ENCODE results near the gene FURIN.
"Not testable (repeated sequence)": the region's sequence is repeated elsewhere in the genome, so short reads cannot be mapped to it uniquely, and the experiment has no call there.

The FURIN gene

GRCh38 chr15:90844696-90845095 lies 23.7 kb upstream of the FURIN start:
- no peak overlapping the region for H3K4me3 ChIP-seq (ENCODE audit: low read depth, low read length)
- in situ Hi-C loops (cut with HindIII; ENCODE audit: low sequenced_read_pairs), result no loop called here
- DNase-seq (ENCODE audit: low read depth, low spot score), result no peak
- no peak for TF ChIP-seq CTCF (IDR thresholded peaks at IDR 0.05; ENCODE audit: low read depth, low read length)

- in situ Hi-C loops (cut with HindIII; ENCODE audit: low sequenced_read_pairs), result no loop called here
- no peak for TF ChIP-seq CTCF (IDR thresholded peaks at IDR 0.05; ENCODE audit: low read depth, low read length)
- peak; percentile 86 for DNase-seq (ENCODE audit: low read depth, low spot score)
- no peak overlapping the region for H3K4me3 ChIP-seq (ENCODE audit: low read depth, low read length)
Observed at GRCh38 chr15:90845201-90845949, 23.0 kb upstream of the FURIN start.

- H3K4me3 ChIP-seq (ENCODE audit: low read depth, low read length); in situ Hi-C loops (cut with HindIII; ENCODE audit: low sequenced_read_pairs); DNase-seq (ENCODE audit: low read depth, low spot score): not testable (repeated sequence)
Observed at GRCh38 chr15:90849424-90849823, 19.0 kb upstream of the FURIN start.

GRCh38 chr15:90851114-90851513 lies 17.3 kb upstream of the FURIN start:
- in situ Hi-C loops (cut with HindIII; ENCODE audit: low sequenced_read_pairs), result no loop called here
- H3K4me3 ChIP-seq (ENCODE audit: low read depth, low read length), result no peak overlapping the region
- no peak for DNase-seq (ENCODE audit: low read depth, low spot score)
- no peak for TF ChIP-seq CTCF (IDR thresholded peaks at IDR 0.05; ENCODE audit: low read depth, low read length)

GRCh38 chr15:90851940-90852339 lies 16.4 kb upstream of the FURIN start:
- TF ChIP-seq CTCF (IDR thresholded peaks at IDR 0.05; ENCODE audit: low read depth, low read length), result no peak
- H3K4me3 ChIP-seq (ENCODE audit: low read depth, low read length), result no peak overlapping the region
- no peak for DNase-seq (ENCODE audit: low read depth, low spot score)
- in situ Hi-C loops (cut with HindIII; ENCODE audit: low sequenced_read_pairs), result no loop called here

- TF ChIP-seq CTCF (IDR thresholded peaks at IDR 0.05; ENCODE audit: low read depth, low read length), result no peak
- DNase-seq (ENCODE audit: low read depth, low spot score), result no peak
- H3K4me3 ChIP-seq (ENCODE audit: low read depth, low read length), result no peak overlapping the region
- in situ Hi-C loops (cut with HindIII; ENCODE audit: low sequenced_read_pairs), result no loop called here
Observed at GRCh38 chr15:90855139-90855538, 13.2 kb upstream of the FURIN start.

- H3K4me3 ChIP-seq (ENCODE audit: low read depth, low read length), result no peak overlapping the region
- TF ChIP-seq CTCF (IDR thresholded peaks at IDR 0.05; ENCODE audit: low read depth, low read length), result no peak
- in situ Hi-C loops (cut with HindIII; ENCODE audit: low sequenced_read_pairs), result no loop called here
- DNase-seq (ENCODE audit: low read depth, low spot score), result no peak
Observed at GRCh38 chr15:90857337-90857736, 11.1 kb upstream of the FURIN start.

Measured in astrocyte of the spinal cord (primary cell).